CD14-positive monocyte (primary cell): ENCODE measurements around the gene EXOC6B. TPM values are rescaled to one million over a fixed set of nuclear protein-coding genes. Genes with fewer than 3 reads are reported as not detected.

Source experiments
- DNase-seq, 3 donors: peaks; one replicate each; pipeline ENCODE4 v3.0.0-alpha.2; 2011 to 2022
- H2AFZ ChIP-seq: 2 replicates; pipeline ENCODE4 v1.6.0; 2012; ENCODE audit warnings: mild to moderate bottlenecking, low read depth, low read length, inconsistent platforms; ENCODE audit not compliant: insufficient read depth, poor library complexity, severe bottlenecking
- H3K27ac ChIP-seq, 2 donors: 1 replicate in 1 of 2; 2 replicates in 1 of 2; pipeline ENCODE4 v1.5.1; 2012 to 2013; ENCODE audit warnings: low read length in 2 of 2, control low read depth in 1 of 2, inconsistent platforms in 1 of 2, low read depth in 1 of 2, mild to moderate bottlenecking in 1 of 2
- H3K27me3 ChIP-seq, 2 donors: one replicate each; pipeline versions ENCODE4 v1.6.0 to v1.6.1; 2011 to 2013; ENCODE audit warnings: low read length in 2 of 2; ENCODE audit not compliant: control insufficient read depth in 2 of 2, insufficient read depth in 2 of 2
- H3K36me3 ChIP-seq, 2 donors: replicated peaks in 1 of 2; 1 replicate in 1 of 2; 2 replicates in 1 of 2; pipeline versions ENCODE4 v1.5.1 to v1.6.1; 2012 to 2013; ENCODE audit warnings: low read length in 2 of 2, control low read depth in 1 of 2, inconsistent platforms in 1 of 2, mild to moderate bottlenecking in 1 of 2; ENCODE audit not compliant: insufficient read depth in 2 of 2, control insufficient read depth in 1 of 2
- H3K4me1 ChIP-seq, 2 donors: 1 replicate in 1 of 2; 2 replicates in 1 of 2; pipeline versions ENCODE4 v1.5.1 to v1.6.1; 2012 to 2013; ENCODE audit warnings: low read length in 2 of 2, control low read depth in 1 of 2, inconsistent platforms in 1 of 2, mild to moderate bottlenecking in 1 of 2, moderate library complexity in 1 of 2; ENCODE audit not compliant: insufficient read depth in 2 of 2, control insufficient read depth in 1 of 2
- H3K4me2 ChIP-seq: replicated peaks from 2 replicates; pipeline ENCODE3; 2012; ENCODE audit warnings: low read length, moderate library complexity, mild to moderate bottlenecking; ENCODE audit not compliant: poor library complexity, severe bottlenecking; ENCODE audit errors: extremely low read depth
- H3K4me3 ChIP-seq, 3 experiments: fragments of 200-600 bp in 1 of 3; sonication (generic) in 1 of 3; replicated peaks in 1 of 3; 1 replicate in 2 of 3; 2 replicates in 1 of 3; pipeline ENCODE4 v1.5.1; 2011 to 2013; ENCODE audit warnings: low read length in 3 of 3, mild to moderate bottlenecking in 3 of 3, control low read depth in 2 of 3, low read depth in 2 of 3, inconsistent platforms in 1 of 3, moderate library complexity in 1 of 3
- H3K79me2 ChIP-seq: 2 replicates; pipeline ENCODE4 v1.6.0; 2012; ENCODE audit warnings: mild to moderate bottlenecking, control low read depth, inconsistent platforms, low read length, moderate library complexity; ENCODE audit not compliant: insufficient read depth
- H3K9ac ChIP-seq: 2 replicates; pipeline ENCODE4 v1.6.0; 2017; ENCODE audit warnings: low read length, mild to moderate bottlenecking; ENCODE audit not compliant: insufficient read depth, poor library complexity, severe bottlenecking
- H3K9me3 ChIP-seq, 2 donors: replicated peaks in 1 of 2; 1 replicate in 1 of 2; 2 replicates in 1 of 2; pipeline versions ENCODE4 v1.5.1 to v1.6.1; 2012 to 2013; ENCODE audit warnings: low read length in 2 of 2, control low read depth in 1 of 2; ENCODE audit not compliant: control insufficient read depth in 1 of 2, insufficient read depth in 1 of 2
- H4K20me1 ChIP-seq: 2 replicates; pipeline ENCODE4 v1.6.0; 2012; ENCODE audit warnings: mild to moderate bottlenecking, low read length, control low read depth, moderate library complexity; ENCODE audit not compliant: insufficient read depth
- H3K27ac Mint-ChIP-seq, 7 donors: one replicate each; pipeline ENCODE4 v1.8.0; 2020; ENCODE audit warnings: mild to moderate bottlenecking in 7 of 7, mixed read lengths in 7 of 7, moderate library complexity in 6 of 7, inconsistent platforms in 2 of 7
- H3K27me3 Mint-ChIP-seq, 3 donors: one replicate each; pipeline ENCODE4 v1.8.0; 2021 to 2022; ENCODE audit warnings: low read depth in 3 of 3, mild to moderate bottlenecking in 3 of 3, mixed read lengths in 3 of 3, moderate library complexity in 3 of 3, inconsistent platforms in 1 of 3
- H3K36me3 Mint-ChIP-seq, 2 donors: one replicate each; pipeline ENCODE4 v1.8.0; 2020; ENCODE audit warnings: mixed read lengths in 2 of 2, inconsistent platforms in 1 of 2, mild to moderate bottlenecking in 1 of 2
- H3K4me1 Mint-ChIP-seq: one replicate; pipeline ENCODE4 v1.8.0; 2020; ENCODE audit warnings: mild to moderate bottlenecking, mixed read lengths
- H3K4me3 Mint-ChIP-seq, 2 donors: one replicate each; pipeline ENCODE4 v1.8.0; 2020; ENCODE audit warnings: mild to moderate bottlenecking in 2 of 2, mixed read lengths in 2 of 2, moderate library complexity in 1 of 2
- H3K9me3 Mint-ChIP-seq, 7 donors: one replicate each; pipeline ENCODE4 v1.8.0; 2020 to 2022; ENCODE audit warnings: mixed read lengths in 7 of 7, mild to moderate bottlenecking in 6 of 7, moderate library complexity in 6 of 7, inconsistent platforms in 2 of 7
- CTCF ChIP-seq: fragments of 200-600 bp; IDR thresholded peaks from one replicate; pipeline ENCODE4 v1.8.0; 2022; ENCODE audit warnings: antibody characterized with exemption, mild to moderate bottlenecking
- WGBS: methylation state at CpG from one replicate; pipeline ENCODE4 v1.1.5; 2013; ENCODE audit warnings: missing lambda C conversion rate; ENCODE audit not compliant: insufficient coverage; 5-methylcytosine and 5-hydroxymethylcytosine counted together
- intact Hi-C, 2 donors: fragments of 100-400 bp; cut with micrococcal nuclease; formaldehyde crosslinking; loops; one replicate each; pipeline versions ENCODE4 v1.15.0 to v1.15.1; 2023
- polyA plus RNA-seq, 3 donors: library from polyadenylated mRNA; depleted of rRNA in 1 of 3; unstranded in 2 of 3; stranded (reverse) in 1 of 3; fragments of 300-500 nt in 2 of 3; fragments of >200 nt in 1 of 3; fragmentation: Illumina TruSeq in 2 of 3; gene quantifications; 1 replicate in 2 of 3; 2 replicates in 1 of 3; pipeline ENCODE4 v1.2.3, GENCODE V29; 2012 to 2021

The EXOC6B gene
- polyA plus RNA-seq, 3 donors = 1.8 to 2.8 (median 2.1) TPM

DNA sequence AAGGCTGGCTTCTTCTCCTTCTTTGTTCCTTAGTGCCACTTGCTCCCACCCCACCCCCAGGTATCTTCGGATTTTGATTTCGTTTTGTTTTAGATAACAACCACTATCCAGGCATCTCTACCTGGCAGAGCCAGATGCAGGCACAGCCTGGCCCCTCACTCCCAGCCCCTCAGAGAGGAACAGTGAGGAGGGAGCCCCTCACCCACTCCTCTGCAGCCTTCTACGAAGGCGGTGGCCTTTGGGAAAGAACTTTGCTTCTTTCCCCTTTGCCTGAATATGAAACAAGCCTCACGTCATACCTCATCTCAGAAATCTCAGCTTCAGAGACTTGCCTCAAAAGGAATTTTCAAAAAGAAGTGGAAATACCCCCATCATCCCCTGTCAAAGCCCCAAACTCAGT lies 671.9 kb downstream of the EXOC6B start:
- Histone ChIP-seq H2AFZ (no peak overlapping the region), H3K4me3 (no peak overlapping the region), H3K27ac (no peak overlapping the region), H3K36me3 (no peaks in the 10 kb centered on the region), H3K9ac (no peak overlapping the region), H3K4me1 (no peaks in the 10 kb centered on the region), H3K79me2 (no peaks in the 10 kb centered on the region), H4K20me1 (no peaks in the 10 kb centered on the region), H3K27me3 (peaks cover 14 to 37% of the 10 kb centered on the region in 2 donors), H3K9me3 (peaks cover 0 to 5% of the 10 kb centered on the region in 2 donors), H3K4me2 (no peak overlapping the region)
- DNase-seq = no peak
- no peak for TF ChIP-seq CTCF
- intact Hi-C loops = loop anchor here in 1 of 2 donors (10.0 kb wide), 1 partner anchor 609 kb away; no protein-coding TSS in a partner anchor
- Mint-ChIP-seq H3K36me3 (peaks cover 0 to 4% of the 10 kb centered on the region in 2 donors), H3K9me3 (peaks cover 0 to 12% (median 2%) of the 10 kb centered on the region in 7 donors), H3K27me3 (peaks cover 47 to 57% (median 48%) of the 10 kb centered on the region in 3 donors), H3K4me3 (no peak overlapping the region), H3K4me1 (peaks cover 14% of the 10 kb centered on the region), H3K27ac (no peak overlapping the region)
- whole genome bisulfite sequencing = 90% methylated on average over 3 of the region's 5 CpGs

DNA sequence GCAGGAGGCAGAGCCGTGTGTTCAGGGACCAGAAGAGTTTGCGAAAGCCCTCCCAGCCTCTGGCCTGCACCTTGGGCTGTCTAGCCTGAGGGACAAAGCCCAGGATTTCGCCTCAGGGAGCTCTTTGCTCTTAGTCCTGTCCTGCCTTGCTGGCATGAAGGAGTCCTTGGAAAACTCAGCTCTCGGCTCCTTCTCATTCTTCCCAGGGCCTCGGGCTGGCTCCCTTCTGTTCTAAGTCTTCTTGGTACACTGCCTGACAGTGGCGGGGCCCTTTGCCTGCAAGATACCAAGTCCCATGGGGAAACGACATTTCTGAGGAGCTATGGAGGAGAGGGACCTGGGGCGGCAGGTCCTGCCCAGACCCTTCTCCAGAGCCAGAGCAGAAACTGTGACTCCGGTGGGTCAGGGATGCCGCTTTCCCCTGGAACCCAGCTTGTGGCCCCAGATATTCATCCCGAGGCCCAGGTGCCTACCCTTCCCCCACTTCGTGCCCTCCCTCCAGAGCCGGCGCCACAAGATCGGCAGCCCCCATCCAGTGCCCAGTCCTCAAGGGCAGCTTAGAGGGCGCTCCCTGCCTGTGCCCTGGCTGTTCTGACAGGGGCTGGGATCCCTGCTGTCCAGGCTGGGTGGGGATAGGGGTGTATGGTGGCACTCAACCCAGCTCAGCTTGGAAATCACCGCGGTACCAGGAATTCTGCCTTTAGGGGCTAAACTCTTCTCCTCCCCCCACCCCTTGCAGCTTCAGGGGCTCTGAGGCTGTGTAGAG lies 672.6 kb downstream of the EXOC6B start:
- Mint-ChIP-seq H3K27me3 (peaks cover 51 to 63% (median 53%) of the 10 kb centered on the region in 3 donors), H3K4me1 (peaks cover 17% of the 10 kb centered on the region), H3K9me3 (peaks cover 0 to 15% (median 4%) of the 10 kb centered on the region in 7 donors), H3K4me3 (peak overlapping the region in 1 of 2 donors; percentile 22), H3K36me3 (peaks cover 3 to 4% of the 10 kb centered on the region in 2 donors), H3K27ac (peak overlapping the region in 1 of 7 donors; percentile 20)
- WGBS = 81% methylated on average over 9 of the region's 18 CpGs
- Histone ChIP-seq H3K4me2 (no peak overlapping the region), H3K9me3 (peaks cover 0 to 5% of the 10 kb centered on the region in 2 donors), H3K79me2 (no peaks in the 10 kb centered on the region), H3K4me1 (no peaks in the 10 kb centered on the region), H2AFZ (no peak overlapping the region), H4K20me1 (no peaks in the 10 kb centered on the region), H3K27me3 (peaks cover 14 to 40% of the 10 kb centered on the region in 2 donors), H3K9ac (no peak overlapping the region), H3K27ac (no peak overlapping the region), H3K36me3 (no peaks in the 10 kb centered on the region), H3K4me3 (no peak overlapping the region)
- DNase-seq = no peak
- intact Hi-C loops = loop anchor here in 1 of 2 donors (10.0 kb wide), 1 partner anchor 608 kb away; no protein-coding TSS in a partner anchor
- TF ChIP-seq CTCF = no peak
